ENCODE results near the gene TCAF1.

The TCAF1 gene, protein sequence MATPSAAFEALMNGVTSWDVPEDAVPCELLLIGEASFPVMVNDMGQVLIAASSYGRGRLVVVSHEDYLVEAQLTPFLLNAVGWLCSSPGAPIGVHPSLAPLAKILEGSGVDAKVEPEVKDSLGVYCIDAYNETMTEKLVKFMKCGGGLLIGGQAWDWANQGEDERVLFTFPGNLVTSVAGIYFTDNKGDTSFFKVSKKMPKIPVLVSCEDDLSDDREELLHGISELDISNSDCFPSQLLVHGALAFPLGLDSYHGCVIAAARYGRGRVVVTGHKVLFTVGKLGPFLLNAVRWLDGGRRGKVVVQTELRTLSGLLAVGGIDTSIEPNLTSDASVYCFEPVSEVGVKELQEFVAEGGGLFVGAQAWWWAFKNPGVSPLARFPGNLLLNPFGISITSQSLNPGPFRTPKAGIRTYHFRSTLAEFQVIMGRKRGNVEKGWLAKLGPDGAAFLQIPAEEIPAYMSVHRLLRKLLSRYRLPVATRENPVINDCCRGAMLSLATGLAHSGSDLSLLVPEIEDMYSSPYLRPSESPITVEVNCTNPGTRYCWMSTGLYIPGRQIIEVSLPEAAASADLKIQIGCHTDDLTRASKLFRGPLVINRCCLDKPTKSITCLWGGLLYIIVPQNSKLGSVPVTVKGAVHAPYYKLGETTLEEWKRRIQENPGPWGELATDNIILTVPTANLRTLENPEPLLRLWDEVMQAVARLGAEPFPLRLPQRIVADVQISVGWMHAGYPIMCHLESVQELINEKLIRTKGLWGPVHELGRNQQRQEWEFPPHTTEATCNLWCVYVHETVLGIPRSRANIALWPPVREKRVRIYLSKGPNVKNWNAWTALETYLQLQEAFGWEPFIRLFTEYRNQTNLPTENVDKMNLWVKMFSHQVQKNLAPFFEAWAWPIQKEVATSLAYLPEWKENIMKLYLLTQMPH
- total RNA-seq: 8.3 to 14.5 (median 14.1) reads per million in 3 donors

DNA sequence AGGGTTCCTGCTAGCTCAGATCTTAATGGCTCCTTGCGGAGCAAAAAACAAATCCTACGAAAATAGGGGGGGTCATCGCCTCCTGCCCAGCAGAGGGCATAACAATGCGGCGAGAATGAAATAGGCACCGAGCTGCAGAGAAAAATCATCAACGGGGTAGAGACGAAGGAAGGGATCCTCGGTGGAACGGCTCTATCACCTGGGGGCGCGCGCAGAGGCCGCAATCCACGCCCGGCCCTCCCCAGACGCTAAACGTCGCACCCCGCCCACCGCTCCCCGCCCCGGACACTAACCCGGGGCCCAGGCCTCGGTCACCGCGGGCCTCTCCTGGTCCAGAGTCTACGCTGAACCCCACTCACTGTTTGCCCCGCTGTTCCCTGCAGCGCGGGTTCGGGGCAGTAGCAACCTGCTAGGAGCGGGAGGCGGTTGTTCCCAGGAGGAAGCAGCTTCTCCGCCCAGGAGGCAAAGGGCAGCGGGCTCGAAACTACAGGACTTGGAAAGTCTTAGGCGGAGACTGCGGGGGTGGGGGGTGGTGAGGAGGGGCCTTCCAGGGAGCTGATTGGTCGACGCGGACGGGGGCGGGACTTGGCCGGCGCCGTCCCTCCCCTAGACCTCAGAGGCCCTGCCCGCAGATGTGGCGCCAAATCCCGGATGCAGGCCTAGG lies at the start of gene TCAF1:
TSS of gene TCAF1 (minus strand) at position 509 of the 664 bp plus-strand sequence. CDS start 25,568 bp downstream, outside the sequence.
- H3K9me3 ChIP-seq (ENCODE audit: control insufficient read depth, low read length): no peaks in the 10 kb centered on the region
- DNase-seq: peak; percentile 80 to 86 (median 82)
- no peaks in the 10 kb centered on the region for H3K4me1 ChIP-seq (ENCODE audit: control insufficient read depth, insufficient read depth, low read length, poor library complexity, severe bottlenecking)
- no peaks in the 10 kb centered on the region for H3K27me3 ChIP-seq (replicated peaks; ENCODE audit: control insufficient read depth, insufficient read depth, low read length, poor library complexity, severe bottlenecking)
- peak within 1 kb of the TSS; percentile 60 for H3K4me3 ChIP-seq (ENCODE audit: insufficient read depth, low read depth, low read length, poor library complexity, severe bottlenecking)
- H3K36me3 ChIP-seq (ENCODE audit: control insufficient read depth, insufficient read depth, low read length): no peaks in the 10 kb centered on the region
- peak within 1 kb of the TSS; percentile 64 for H3K27ac ChIP-seq (ENCODE audit: insufficient read depth, low read length, poor library complexity, severe bottlenecking)

DNA sequence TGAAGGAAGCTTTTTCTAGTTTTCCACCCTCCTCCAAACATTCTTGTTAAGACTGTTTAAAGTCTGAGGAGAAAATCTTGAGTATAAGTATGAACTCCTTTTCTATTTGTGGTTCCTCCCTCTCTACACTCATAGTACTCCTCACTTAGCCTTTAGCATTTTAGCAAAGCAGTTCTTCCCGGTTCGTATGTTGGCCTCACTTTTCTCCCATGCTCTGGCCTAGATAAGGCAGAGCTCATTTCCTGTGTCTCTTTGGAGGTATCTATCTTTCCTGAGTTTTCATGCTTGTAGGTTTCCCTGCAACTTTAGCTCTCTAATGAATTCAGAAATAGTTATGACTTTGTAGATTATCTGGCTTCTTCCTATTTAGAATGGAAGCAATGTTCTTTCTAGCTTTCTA lies 46.8 kb upstream of the TCAF1 start:
- H3K9me3 ChIP-seq (ENCODE audit: control insufficient read depth, low read length): no peaks in the 10 kb centered on the region
- DNase-seq: no peak
- no peak overlapping the region for H3K27ac ChIP-seq (ENCODE audit: insufficient read depth, low read length, poor library complexity, severe bottlenecking)
- no peaks in the 10 kb centered on the region for H3K27me3 ChIP-seq (replicated peaks; ENCODE audit: control insufficient read depth, insufficient read depth, low read length, poor library complexity, severe bottlenecking)
- H3K36me3 ChIP-seq (ENCODE audit: control insufficient read depth, insufficient read depth, low read length): no peaks in the 10 kb centered on the region
- H3K4me3 ChIP-seq (ENCODE audit: insufficient read depth, low read depth, low read length, poor library complexity, severe bottlenecking): no peak overlapping the region
- no peaks in the 10 kb centered on the region for H3K4me1 ChIP-seq (ENCODE audit: control insufficient read depth, insufficient read depth, low read length, poor library complexity, severe bottlenecking)

DNA sequence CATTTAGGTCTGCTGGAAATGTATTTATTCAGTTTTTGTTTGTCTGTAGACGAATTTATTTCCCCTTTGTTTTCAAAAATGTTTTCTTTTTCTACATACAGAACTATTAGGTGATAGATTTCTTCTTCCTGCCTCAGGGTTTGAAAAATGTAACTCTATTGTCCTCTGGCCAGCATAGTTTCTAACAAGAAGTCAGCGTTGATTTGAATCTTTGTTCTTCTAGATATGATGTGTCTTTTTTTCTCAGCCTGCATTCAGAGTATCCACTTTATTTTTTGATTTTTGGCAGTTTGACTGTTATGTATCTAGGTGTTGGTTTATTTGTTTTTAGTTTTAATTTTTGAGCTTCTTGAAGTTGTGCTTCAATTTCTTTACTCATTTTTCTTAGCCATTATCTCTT lies 45.1 kb upstream of the TCAF1 start:
- Histone ChIP-seq H3K27ac (ENCODE audit: insufficient read depth, low read length, poor library complexity, severe bottlenecking) (no peak overlapping the region), H3K27me3 (replicated peaks; ENCODE audit: control insufficient read depth, insufficient read depth, low read length, poor library complexity, severe bottlenecking) (no peaks in the 10 kb centered on the region), H3K36me3 (ENCODE audit: control insufficient read depth, insufficient read depth, low read length) (no peaks in the 10 kb centered on the region), H3K9me3 (ENCODE audit: control insufficient read depth, low read length) (no peaks in the 10 kb centered on the region), H3K4me3 (ENCODE audit: insufficient read depth, low read depth, low read length, poor library complexity, severe bottlenecking) (no peak overlapping the region), H3K4me1 (ENCODE audit: control insufficient read depth, insufficient read depth, low read length, poor library complexity, severe bottlenecking) (no peaks in the 10 kb centered on the region)
- DNase-seq: no peak

DNA sequence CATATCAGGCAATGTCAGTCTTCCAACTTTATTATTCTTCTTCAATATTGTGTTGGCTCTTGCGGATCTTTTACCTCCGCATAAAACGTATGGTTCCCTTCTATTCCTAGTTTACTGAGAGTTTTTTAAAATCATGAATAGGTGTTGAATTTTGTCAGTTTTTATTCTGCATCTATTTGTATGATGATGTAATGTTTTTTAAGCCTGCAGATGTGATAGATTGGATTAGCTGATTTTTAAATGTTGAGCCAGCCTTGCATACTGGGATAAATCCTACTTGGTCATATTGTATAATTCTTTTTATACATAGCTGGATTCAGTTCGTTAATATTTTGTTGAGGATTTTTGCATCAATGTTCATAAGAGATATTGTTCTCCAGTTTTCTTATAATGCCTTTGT lies 43.4 kb upstream of the TCAF1 start:
- Histone ChIP-seq H3K9me3 (ENCODE audit: control insufficient read depth, low read length) (no peaks in the 10 kb centered on the region), H3K4me1 (ENCODE audit: control insufficient read depth, insufficient read depth, low read length, poor library complexity, severe bottlenecking) (no peaks in the 10 kb centered on the region), H3K27me3 (replicated peaks; ENCODE audit: control insufficient read depth, insufficient read depth, low read length, poor library complexity, severe bottlenecking) (no peaks in the 10 kb centered on the region), H3K27ac (ENCODE audit: insufficient read depth, low read length, poor library complexity, severe bottlenecking) (no peak overlapping the region), H3K36me3 (ENCODE audit: control insufficient read depth, insufficient read depth, low read length) (no peaks in the 10 kb centered on the region), H3K4me3 (ENCODE audit: insufficient read depth, low read depth, low read length, poor library complexity, severe bottlenecking) (no peak overlapping the region)
- DNase-seq: no peak

DNA sequence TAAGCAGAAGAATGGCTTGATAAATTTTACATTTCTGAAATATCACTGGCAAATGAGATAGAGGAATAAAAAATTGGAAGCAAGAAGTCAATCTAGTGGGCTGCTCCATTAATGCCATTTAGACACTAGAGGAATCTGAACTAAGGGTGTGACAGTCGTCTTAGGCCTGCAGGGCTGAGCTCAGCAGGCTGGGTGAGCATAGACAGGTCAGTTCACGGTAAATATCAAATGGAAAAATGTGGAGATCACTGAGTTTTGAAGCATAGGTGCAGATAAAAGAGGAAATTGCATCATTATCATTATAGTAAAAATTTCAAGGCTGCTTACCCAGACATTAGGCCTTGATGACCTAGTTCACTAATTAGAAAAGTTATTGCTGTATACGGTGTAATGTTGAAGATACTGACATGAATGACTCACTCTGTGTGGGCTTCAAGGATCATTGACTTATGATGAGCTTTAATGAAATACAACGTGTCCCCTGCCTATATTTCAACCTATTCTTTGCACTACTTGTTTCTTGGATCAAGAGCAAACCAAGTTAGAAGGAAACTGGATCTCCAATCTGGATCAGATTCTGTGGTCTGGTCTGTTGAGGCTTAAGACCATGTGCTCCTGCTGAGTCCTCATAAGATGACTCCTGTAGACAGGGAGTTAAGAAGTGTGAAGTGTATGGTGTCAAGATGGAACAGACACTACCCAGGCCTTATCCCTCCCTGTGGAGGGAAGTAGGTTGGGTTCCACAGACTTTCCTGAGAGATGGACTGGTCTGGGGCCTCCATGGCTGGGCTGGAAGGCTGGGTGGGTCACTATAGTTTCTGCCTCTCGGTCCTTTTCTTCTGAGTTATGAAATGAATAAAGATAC lies 36.6 kb upstream of the TCAF1 start:
- Histone ChIP-seq H3K4me3 (ENCODE audit: insufficient read depth, low read depth, low read length, poor library complexity, severe bottlenecking) (no peak overlapping the region), H3K36me3 (ENCODE audit: control insufficient read depth, insufficient read depth, low read length) (no peaks in the 10 kb centered on the region), H3K27me3 (replicated peaks; ENCODE audit: control insufficient read depth, insufficient read depth, low read length, poor library complexity, severe bottlenecking) (no peaks in the 10 kb centered on the region), H3K27ac (ENCODE audit: insufficient read depth, low read length, poor library complexity, severe bottlenecking) (no peak overlapping the region), H3K4me1 (ENCODE audit: control insufficient read depth, insufficient read depth, low read length, poor library complexity, severe bottlenecking) (no peaks in the 10 kb centered on the region), H3K9me3 (ENCODE audit: control insufficient read depth, low read length) (no peaks in the 10 kb centered on the region)
- no peak for DNase-seq

DNA sequence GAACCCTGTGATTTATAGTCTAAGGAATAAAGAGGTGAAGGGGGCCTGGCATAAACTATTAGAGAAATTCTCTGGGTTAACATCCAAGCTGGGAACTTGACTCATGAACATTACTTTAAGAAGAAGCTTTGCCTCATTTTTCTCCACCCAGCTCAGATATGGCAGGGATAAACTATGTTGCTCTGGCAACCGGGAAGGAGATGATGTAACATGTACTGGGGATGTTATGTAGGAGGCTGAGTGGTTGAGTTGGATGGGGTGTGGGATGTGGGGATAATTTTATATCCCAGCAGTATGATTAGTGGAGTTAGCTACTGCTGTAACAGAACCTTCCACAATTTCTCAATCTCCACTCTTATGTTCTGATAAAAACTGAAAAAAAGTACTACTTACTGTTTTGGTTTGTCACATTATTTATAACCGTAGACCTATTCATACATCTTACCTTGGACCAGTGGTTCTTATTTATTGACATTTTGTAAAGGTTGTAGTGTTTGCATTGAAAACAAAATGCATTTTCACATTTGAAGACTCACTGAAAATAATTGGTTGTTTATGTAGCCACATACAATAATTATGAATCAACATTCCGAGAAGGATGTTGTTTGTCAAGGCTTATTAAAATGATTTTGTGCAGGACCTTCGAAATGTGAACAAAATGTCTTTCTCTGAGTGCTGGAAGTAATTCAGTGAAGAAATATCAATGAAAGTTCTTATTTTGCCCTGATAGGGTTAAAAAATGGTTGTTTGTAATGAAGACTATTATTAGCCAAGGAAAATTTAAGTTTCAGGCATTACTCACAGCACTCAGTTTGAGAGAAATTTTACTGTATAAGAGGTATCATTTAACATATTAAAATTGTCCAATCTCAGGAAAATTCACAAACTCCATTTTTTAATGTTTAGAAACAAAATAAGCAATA lies 34.4 kb upstream of the TCAF1 start:
- no peaks in the 10 kb centered on the region for H3K27me3 ChIP-seq (replicated peaks; ENCODE audit: control insufficient read depth, insufficient read depth, low read length, poor library complexity, severe bottlenecking)
- H3K36me3 ChIP-seq (ENCODE audit: control insufficient read depth, insufficient read depth, low read length): no peaks in the 10 kb centered on the region
- H3K9me3 ChIP-seq (ENCODE audit: control insufficient read depth, low read length): no peaks in the 10 kb centered on the region
- H3K4me1 ChIP-seq (ENCODE audit: control insufficient read depth, insufficient read depth, low read length, poor library complexity, severe bottlenecking): no peaks in the 10 kb centered on the region
- H3K4me3 ChIP-seq (ENCODE audit: insufficient read depth, low read depth, low read length, poor library complexity, severe bottlenecking): no peak overlapping the region
- no peak overlapping the region for H3K27ac ChIP-seq (ENCODE audit: insufficient read depth, low read length, poor library complexity, severe bottlenecking)
- no peak for DNase-seq

DNA sequence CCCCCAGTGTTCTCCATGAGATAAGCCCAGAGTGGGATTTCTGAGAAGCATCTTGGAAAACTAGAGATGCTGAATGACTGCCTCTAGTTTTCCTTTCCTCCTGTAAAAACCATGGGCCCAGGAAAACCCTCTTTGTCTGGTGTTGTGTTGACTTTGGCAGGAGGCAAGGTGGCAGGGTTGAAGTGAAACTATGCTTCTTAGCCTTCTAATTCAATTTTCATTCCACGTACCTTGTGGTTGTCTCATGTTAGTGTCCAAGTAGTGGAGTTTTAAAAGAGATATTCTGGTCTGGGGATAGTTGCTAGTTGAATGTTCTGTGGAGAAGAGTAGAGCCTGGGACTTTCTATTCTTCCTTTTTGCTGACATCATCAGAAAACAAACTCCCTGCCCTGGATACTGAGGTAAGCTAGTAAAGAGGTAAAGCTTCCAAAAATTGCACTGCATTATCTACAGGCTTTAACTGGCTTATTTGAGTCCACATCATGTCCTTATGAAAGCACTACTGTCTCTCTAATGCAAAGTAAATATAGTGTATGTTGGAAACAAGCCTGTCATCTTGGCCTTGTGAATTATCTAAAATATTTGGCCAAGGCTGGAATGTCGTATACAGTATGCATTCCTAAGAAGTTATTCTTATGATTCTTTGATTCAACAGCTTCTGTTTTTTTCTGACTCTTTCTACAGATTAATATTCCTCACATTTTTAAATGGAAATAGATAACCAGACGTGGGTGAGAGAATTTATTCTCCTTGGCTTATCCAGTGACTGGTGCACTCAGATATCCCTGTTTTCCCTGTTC lies 32.8 kb upstream of the TCAF1 start, which contains the start of gene OR2F2:
TSS of gene OR2F2 (plus strand) at position 708 of the 800 bp plus-strand sequence. CDS start at position 708, 0 bp downstream.
- no peaks in the 10 kb centered on the region for H3K4me1 ChIP-seq (ENCODE audit: control insufficient read depth, insufficient read depth, low read length, poor library complexity, severe bottlenecking)
- no peak within 1 kb of the TSS for H3K4me3 ChIP-seq (ENCODE audit: insufficient read depth, low read depth, low read length, poor library complexity, severe bottlenecking)
- no peaks in the 10 kb centered on the region for H3K36me3 ChIP-seq (ENCODE audit: control insufficient read depth, insufficient read depth, low read length)
- H3K27ac ChIP-seq (ENCODE audit: insufficient read depth, low read length, poor library complexity, severe bottlenecking): no peak within 1 kb of the TSS
- DNase-seq: no peak
- H3K9me3 ChIP-seq (ENCODE audit: control insufficient read depth, low read length): no peaks in the 10 kb centered on the region
- H3K27me3 ChIP-seq (replicated peaks; ENCODE audit: control insufficient read depth, insufficient read depth, low read length, poor library complexity, severe bottlenecking): no peaks in the 10 kb centered on the region

DNA sequence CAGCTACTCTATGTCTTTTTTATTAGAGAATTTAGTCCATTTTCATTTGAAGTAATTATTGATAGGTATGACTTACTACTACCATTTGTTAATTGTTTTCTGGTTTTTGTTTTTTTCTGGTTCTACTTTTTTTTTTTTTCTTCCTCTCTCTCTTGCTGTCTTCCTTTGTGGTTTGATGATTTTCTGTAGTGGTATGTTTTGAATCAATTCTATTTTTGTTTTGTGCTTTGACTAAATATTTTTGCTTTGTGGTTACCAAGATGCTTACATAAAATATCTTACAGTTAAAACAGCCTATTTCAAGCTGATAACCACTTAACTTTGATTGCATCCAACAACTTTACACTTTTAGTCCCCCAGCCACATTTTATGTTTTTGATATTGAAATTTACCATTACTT lies 29.8 kb upstream of the TCAF1 start:
- Histone ChIP-seq H3K27ac (ENCODE audit: insufficient read depth, low read length, poor library complexity, severe bottlenecking) (no peak overlapping the region), H3K4me1 (ENCODE audit: control insufficient read depth, insufficient read depth, low read length, poor library complexity, severe bottlenecking) (no peaks in the 10 kb centered on the region)
- no peak for DNase-seq

More for the DNA sequence above, 29.8 kb upstream of the TCAF1 start:
- no peaks in the 10 kb centered on the region for H3K36me3 ChIP-seq (ENCODE audit: control insufficient read depth, insufficient read depth, low read length)
- H3K4me3 ChIP-seq (ENCODE audit: insufficient read depth, low read depth, low read length, poor library complexity, severe bottlenecking): no peak overlapping the region
- H3K27me3 ChIP-seq (replicated peaks; ENCODE audit: control insufficient read depth, insufficient read depth, low read length, poor library complexity, severe bottlenecking): no peaks in the 10 kb centered on the region
- no peaks in the 10 kb centered on the region for H3K9me3 ChIP-seq (ENCODE audit: control insufficient read depth, low read length)

Measured in effector memory CD4-positive, alpha-beta T cell (primary cell).